Immature natural killer cell (primary cell): ENCODE data around the gene OPRL1. TPM values are rescaled to one million over a fixed set of nuclear protein-coding genes. Genes with fewer than 3 reads are reported as not detected.

Experiments
- DNase-seq, 3 donors: peaks; one replicate each; pipeline ENCODE4 v3.0.0; 2022; ENCODE audit warnings: mixed read lengths in 1 of 3
- H3K27ac Mint-ChIP-seq, 6 donors: one replicate each; pipeline ENCODE4 v1.8.0; 2020; ENCODE audit warnings: mixed read lengths in 6 of 6, mild to moderate bottlenecking in 5 of 6, inconsistent platforms in 4 of 6, moderate library complexity in 3 of 6
- H3K27me3 Mint-ChIP-seq, 3 donors: one replicate each; pipeline ENCODE4 v1.8.0; 2020 to 2021; ENCODE audit warnings: low read depth in 3 of 3, mild to moderate bottlenecking in 3 of 3, mixed read lengths in 3 of 3, moderate library complexity in 3 of 3, inconsistent platforms in 1 of 3
- H3K36me3 Mint-ChIP-seq, 3 donors: one replicate each; pipeline ENCODE4 v1.8.0; 2020; ENCODE audit warnings: mixed read lengths in 3 of 3, inconsistent platforms in 2 of 3, mild to moderate bottlenecking in 2 of 3
- H3K4me1 Mint-ChIP-seq, 2 donors: one replicate each; pipeline ENCODE4 v1.8.0; 2020; ENCODE audit warnings: inconsistent platforms in 2 of 2, mild to moderate bottlenecking in 2 of 2, mixed read lengths in 2 of 2, moderate library complexity in 1 of 2
- H3K4me3 Mint-ChIP-seq, 5 donors: one replicate each; pipeline ENCODE4 v1.8.0; 2020; ENCODE audit warnings: mild to moderate bottlenecking in 5 of 5, mixed read lengths in 5 of 5, inconsistent platforms in 3 of 5, moderate library complexity in 3 of 5
- H3K9me3 Mint-ChIP-seq, 6 donors: one replicate each; pipeline ENCODE4 v1.8.0; 2020; ENCODE audit warnings: mild to moderate bottlenecking in 6 of 6, mixed read lengths in 6 of 6, inconsistent platforms in 4 of 6, moderate library complexity in 3 of 6
- polyA plus RNA-seq, 3 donors: library from polyadenylated mRNA; unstranded; fragments of 300-500 nt; fragmentation: Illumina TruSeq; gene quantifications; one replicate each; pipeline ENCODE4 v1.2.3, GENCODE V29; 2021

Gene OPRL1
- polyA plus RNA-seq, 3 donors from 2014 or later: 0.48 to 1.3 (median 0.73) TPM

- no peak overlapping the region for H3K4me3 Mint-ChIP-seq
- H3K27ac Mint-ChIP-seq: no peak overlapping the region
Measured at GRCh38 chr20:64048402-64049044, 31.4 kb upstream of the OPRL1 start.

GRCh38 chr20:64049060-64049877 lies 30.6 kb upstream of the OPRL1 start, which contains the start of gene SOX18:
Gene SOX18, minus strand, starts transcription at chr20:64049639. Its CDS starts 123 bp downstream, at chr20:64049516.
- Mint-ChIP-seq H3K27ac (no peak within 1 kb of the TSS), H3K36me3 (no peaks in the 10 kb centered on the region), H3K27me3 (peaks cover 8 to 12% (median 9%) of the 10 kb centered on the region in 3 donors), H3K9me3 (no peaks in the 10 kb centered on the region), H3K4me1 (no peaks in the 10 kb centered on the region), H3K4me3 (peak within 1 kb of the TSS in 1 of 5 donors; percentile 27)
- DNase-seq: no peak

More at GRCh38 chr20:64048402-64049044, 31.4 kb upstream of the OPRL1 start:
- Mint-ChIP-seq H3K27me3 (peaks cover 8 to 12% (median 12%) of the 10 kb centered on the region in 3 donors), H3K36me3 (no peaks in the 10 kb centered on the region), H3K4me1 (no peaks in the 10 kb centered on the region), H3K9me3 (no peaks in the 10 kb centered on the region)
- DNase-seq: no peak

GRCh38 chr20:64049878-64050260 lies 30.0 kb upstream of the OPRL1 start:
- Mint-ChIP-seq H3K27me3 (peaks cover 8 to 12% (median 8%) of the 10 kb centered on the region in 3 donors), H3K27ac (no peak overlapping the region), H3K36me3 (no peaks in the 10 kb centered on the region), H3K9me3 (no peaks in the 10 kb centered on the region), H3K4me3 (no peak overlapping the region), H3K4me1 (no peaks in the 10 kb centered on the region)
- no peak for DNase-seq

- Mint-ChIP-seq H3K4me1 (no peaks in the 10 kb centered on the region), H3K36me3 (no peaks in the 10 kb centered on the region), H3K27me3 (peaks cover 8 to 12% (median 11%) of the 10 kb centered on the region in 3 donors), H3K9me3 (no peaks in the 10 kb centered on the region), H3K27ac (no peak overlapping the region), H3K4me3 (no peak overlapping the region)
- no peak for DNase-seq
Measured at GRCh38 chr20:64050261-64051032, 29.4 kb upstream of the OPRL1 start.

- Mint-ChIP-seq H3K27ac (no peak overlapping the region), H3K36me3 (no peaks in the 10 kb centered on the region), H3K4me1 (no peaks in the 10 kb centered on the region), H3K4me3 (no peak overlapping the region), H3K27me3 (peaks cover 9 to 11% (median 9%) of the 10 kb centered on the region in 3 donors), H3K9me3 (no peaks in the 10 kb centered on the region)
- DNase-seq: no peak
Measured at GRCh38 chr20:64051033-64051452, 28.8 kb upstream of the OPRL1 start.

GRCh38 chr20:64051561-64052325 lies 28.1 kb upstream of the OPRL1 start:
- Mint-ChIP-seq H3K9me3 (no peaks in the 10 kb centered on the region), H3K4me1 (no peaks in the 10 kb centered on the region), H3K27me3 (peaks cover 6 to 8% (median 8%) of the 10 kb centered on the region in 3 donors), H3K4me3 (no peak overlapping the region), H3K36me3 (no peaks in the 10 kb centered on the region), H3K27ac (no peak overlapping the region)
- no peak for DNase-seq

DNA sequence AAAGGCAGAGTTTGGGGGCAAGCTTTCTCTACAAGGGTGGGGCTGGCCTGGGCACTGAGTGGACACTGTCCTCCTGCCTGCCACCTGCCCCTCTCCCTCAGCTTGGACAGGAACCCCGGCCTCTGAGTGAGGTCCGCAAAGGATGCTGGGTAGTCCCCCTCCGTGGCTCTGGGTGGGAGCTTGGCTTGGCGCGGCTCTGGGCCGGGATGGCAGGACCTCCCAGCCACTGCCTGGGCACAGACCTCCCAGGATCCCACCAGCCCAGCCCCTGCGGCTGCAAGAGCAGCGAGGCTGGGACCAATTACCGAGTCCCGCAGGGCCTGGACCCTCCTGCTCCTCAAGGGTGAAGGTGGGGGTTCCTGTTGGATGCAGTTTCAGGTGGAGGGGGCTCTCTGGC lies 27.6 kb upstream of the OPRL1 start:
- no peaks in the 10 kb centered on the region for H3K9me3 Mint-ChIP-seq
- H3K27me3 Mint-ChIP-seq: peaks cover 7 to 8% (median 8%) of the 10 kb centered on the region in 3 donors
- H3K4me1 Mint-ChIP-seq: peaks cover 0 to 1% of the 10 kb centered on the region in 2 donors
- no peak for DNase-seq
- no peaks in the 10 kb centered on the region for H3K36me3 Mint-ChIP-seq
- no peak overlapping the region for H3K27ac Mint-ChIP-seq
- no peak overlapping the region for H3K4me3 Mint-ChIP-seq

GRCh38 chr20:64052987-64053840 lies 26.7 kb upstream of the OPRL1 start:
- no peak for DNase-seq
- Mint-ChIP-seq H3K27me3 (peaks cover 4 to 11% (median 6%) of the 10 kb centered on the region in 3 donors), H3K4me1 (peaks cover 0 to 9% of the 10 kb centered on the region in 2 donors), H3K4me3 (no peak overlapping the region), H3K27ac (no peak overlapping the region), H3K9me3 (no peaks in the 10 kb centered on the region), H3K36me3 (no peaks in the 10 kb centered on the region)

DNA sequence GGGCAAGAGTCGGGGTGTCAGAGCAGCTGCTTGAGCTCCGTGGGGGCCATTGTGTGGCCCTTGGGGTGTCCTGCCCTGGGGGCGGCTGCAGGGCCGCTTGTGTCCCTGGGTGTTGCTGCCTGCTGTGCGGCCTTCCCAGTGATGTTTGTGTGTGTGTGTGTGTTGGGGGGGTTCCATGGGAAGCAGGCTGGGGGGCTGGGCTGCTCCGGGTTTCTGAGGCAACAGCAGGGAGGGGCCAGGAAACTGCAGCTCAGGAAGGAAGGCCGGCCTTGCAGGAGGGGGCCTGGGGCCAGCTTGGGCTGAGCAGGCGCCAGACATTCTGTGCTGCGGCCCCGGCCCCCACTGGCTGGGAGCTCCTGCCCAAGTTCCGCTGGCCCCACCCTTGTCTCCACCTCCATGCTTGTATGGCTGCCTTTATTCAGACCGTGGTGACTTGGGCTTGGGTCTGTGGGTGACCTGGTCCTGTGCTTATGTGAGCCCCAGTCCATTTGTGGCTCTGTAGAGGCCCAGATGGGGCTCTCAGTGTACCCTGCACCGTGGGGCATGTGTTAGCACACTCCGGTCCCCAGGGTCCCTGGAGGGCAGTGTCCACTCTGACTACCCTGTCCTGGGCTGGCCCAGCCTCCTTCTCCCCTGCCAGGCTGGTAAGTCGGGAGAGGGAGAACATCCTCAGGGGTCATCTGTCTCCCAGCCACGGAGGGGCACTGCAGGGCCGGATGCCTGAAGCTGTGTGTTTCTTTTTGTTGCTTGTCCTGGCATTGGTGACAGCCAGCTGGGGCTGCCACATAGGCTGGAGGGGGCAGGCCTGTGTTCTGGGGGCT lies 25.8 kb upstream of the OPRL1 start:
- H3K27ac Mint-ChIP-seq: no peak overlapping the region
- DNase-seq: no peak
- no peak overlapping the region for H3K4me3 Mint-ChIP-seq
- H3K36me3 Mint-ChIP-seq: no peaks in the 10 kb centered on the region
- no peaks in the 10 kb centered on the region for H3K9me3 Mint-ChIP-seq
- H3K27me3 Mint-ChIP-seq: peaks cover 4 to 11% (median 6%) of the 10 kb centered on the region in 3 donors
- H3K4me1 Mint-ChIP-seq: peaks cover 0 to 11% of the 10 kb centered on the region in 2 donors

DNA sequence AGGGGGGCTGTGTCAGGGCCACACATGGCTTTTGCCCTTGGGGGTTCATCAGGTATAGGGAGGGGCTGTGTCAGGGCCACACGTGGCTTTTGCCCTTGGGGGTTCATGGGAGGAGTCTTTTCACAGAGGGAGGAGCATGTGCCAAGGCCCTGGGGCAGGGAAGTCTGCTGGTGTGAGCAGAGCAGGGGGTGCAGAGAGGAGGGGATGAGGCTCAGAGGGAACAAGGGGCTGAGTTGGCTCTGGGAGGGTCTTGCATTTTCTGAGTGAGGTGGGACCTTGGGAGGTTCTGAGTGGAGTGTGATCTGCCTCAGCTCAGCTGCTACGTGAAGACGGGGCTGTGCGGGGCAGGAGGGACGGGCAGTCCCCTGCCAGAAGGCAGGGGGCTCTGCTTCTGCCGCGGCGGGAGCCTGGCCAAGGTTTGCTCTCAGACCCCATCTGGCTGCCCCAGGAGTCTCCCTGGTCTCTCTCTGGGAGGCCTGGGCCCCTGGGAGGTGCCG lies 24.4 kb upstream of the OPRL1 start:
- H3K36me3 Mint-ChIP-seq: no peaks in the 10 kb centered on the region
- no peak overlapping the region for H3K4me3 Mint-ChIP-seq
- H3K4me1 Mint-ChIP-seq: peaks cover 0 to 11% of the 10 kb centered on the region in 2 donors
- peaks cover 6 to 11% (median 8%) of the 10 kb centered on the region in 3 donors for H3K27me3 Mint-ChIP-seq
- H3K27ac Mint-ChIP-seq: no peak overlapping the region
- no peaks in the 10 kb centered on the region for H3K9me3 Mint-ChIP-seq
- DNase-seq: no peak

GRCh38 chr20:64055893-64056638 lies 23.8 kb upstream of the OPRL1 start:
- no peak overlapping the region for H3K27ac Mint-ChIP-seq
- H3K36me3 Mint-ChIP-seq: no peaks in the 10 kb centered on the region
- H3K9me3 Mint-ChIP-seq: no peaks in the 10 kb centered on the region
- no peak for DNase-seq
- peaks cover 6 to 11% (median 8%) of the 10 kb centered on the region in 3 donors for H3K27me3 Mint-ChIP-seq
- H3K4me3 Mint-ChIP-seq: no peak overlapping the region
- peaks cover 0 to 11% of the 10 kb centered on the region in 2 donors for H3K4me1 Mint-ChIP-seq
